Thyroid gland (tissue), 4 donors: ENCODE measurements around the gene C1QTNF12. TPM values are rescaled to one million over a fixed set of nuclear protein-coding genes. Genes with fewer than 3 reads are reported as not detected.

ENCODE experiments used
- DNase-seq, 2 donors: peaks; one replicate each; pipeline ENCODE4 v3.0.0-alpha.2; 2019
- H3K27ac ChIP-seq, 3 donors: fragments of 200-600 bp; sonication (generic); 1 replicate in 2 of 3; 2 replicates in 1 of 3; pipeline ENCODE4 v1.5.1; 2016 to 2019; ENCODE audit warnings: mild to moderate bottlenecking in 1 of 3, moderate library complexity in 1 of 3
- H3K27me3 ChIP-seq: fragments of 200-600 bp; sonication (generic); one replicate; pipeline ENCODE4 v1.5.1; 2019
- H3K36me3 ChIP-seq, 2 donors: fragments of 200-600 bp; sonication (generic); one replicate each; pipeline ENCODE4 v1.5.1; 2016 to 2019
- H3K4me1 ChIP-seq, 2 donors: fragments of 200-600 bp; sonication (generic); one replicate each; pipeline ENCODE4 v1.5.1; 2017 to 2019
- H3K4me3 ChIP-seq, 3 donors: fragments of 200-600 bp; sonication (generic); replicated peaks in 1 of 3; 1 replicate in 2 of 3; 2 replicates in 1 of 3; pipeline ENCODE4 v1.5.1; 2016; ENCODE audit warnings: mild to moderate bottlenecking in 1 of 3
- H3K9me3 ChIP-seq: fragments of 200-600 bp; sonication (generic); one replicate; pipeline ENCODE4 v1.5.1; 2017
- POLR2A ChIP-seq, 2 donors: fragments of 450-650 bp; IDR thresholded peaks; one replicate each; pipeline ENCODE4 v1.6.1; 2017; ENCODE audit warnings: antibody characterized with exemption in 2 of 2, mild to moderate bottlenecking in 2 of 2, moderate library complexity in 1 of 2
- WGBS, 2 donors: methylation state at CpG; one replicate each; pipeline ENCODE4 v1.1.5; 2017; 5-methylcytosine and 5-hydroxymethylcytosine counted together
- intact Hi-C: fragments of 100-400 bp; cut with DNase I; formaldehyde crosslinking; loops from one replicate; pipeline ENCODE4 v1.15.1; 2023
- total RNA-seq, 4 donors: library from RNA; depleted of rRNA; stranded (reverse); fragments of >200 nt; gene quantifications; one replicate each; pipeline ENCODE4 v1.2.3, GENCODE V29; 2016
- TF ChIP-seq, protein P1 (sequence below), 6 experiments: fragments of 200-600 bp in 3 of 6; fragments of 450-650 bp in 3 of 6; sonication (generic) in 3 of 6; IDR thresholded peaks; one replicate each; pipeline ENCODE4 v1.5.1; 2016 to 2019; ENCODE audit warnings: antibody characterized with exemption in 6 of 6, mild to moderate bottlenecking in 2 of 6, inconsistent platforms in 1 of 6, moderate library complexity in 1 of 6

Gene C1QTNF12
- total RNA-seq, 4 donors from 2014 or later, result 0.83 TPM; not detected in 3

GRCh38 chr1:1226566-1227362 lies 19.8 kb downstream of the C1QTNF12 start:
- intact Hi-C loops, result no loop called here
- Histone ChIP-seq H3K4me1 (peaks cover 12 to 18% of the 10 kb centered on the region in 2 donors), H3K4me3 (no peak overlapping the region), H3K27ac (no peak overlapping the region), H3K27me3 (no peaks in the 10 kb centered on the region), H3K36me3 (peaks cover 38 to 44% of the 10 kb centered on the region in 2 donors), H3K9me3 (no peaks in the 10 kb centered on the region)
- 96 to 97% methylated on average over 14 to 38 of the region's 44 CpGs for WGBS, 2 donors
- TF ChIP-seq POLR2A (IDR thresholded peaks at IDR 0.05), result no peak
- TF ChIP-seq, protein P1, sequence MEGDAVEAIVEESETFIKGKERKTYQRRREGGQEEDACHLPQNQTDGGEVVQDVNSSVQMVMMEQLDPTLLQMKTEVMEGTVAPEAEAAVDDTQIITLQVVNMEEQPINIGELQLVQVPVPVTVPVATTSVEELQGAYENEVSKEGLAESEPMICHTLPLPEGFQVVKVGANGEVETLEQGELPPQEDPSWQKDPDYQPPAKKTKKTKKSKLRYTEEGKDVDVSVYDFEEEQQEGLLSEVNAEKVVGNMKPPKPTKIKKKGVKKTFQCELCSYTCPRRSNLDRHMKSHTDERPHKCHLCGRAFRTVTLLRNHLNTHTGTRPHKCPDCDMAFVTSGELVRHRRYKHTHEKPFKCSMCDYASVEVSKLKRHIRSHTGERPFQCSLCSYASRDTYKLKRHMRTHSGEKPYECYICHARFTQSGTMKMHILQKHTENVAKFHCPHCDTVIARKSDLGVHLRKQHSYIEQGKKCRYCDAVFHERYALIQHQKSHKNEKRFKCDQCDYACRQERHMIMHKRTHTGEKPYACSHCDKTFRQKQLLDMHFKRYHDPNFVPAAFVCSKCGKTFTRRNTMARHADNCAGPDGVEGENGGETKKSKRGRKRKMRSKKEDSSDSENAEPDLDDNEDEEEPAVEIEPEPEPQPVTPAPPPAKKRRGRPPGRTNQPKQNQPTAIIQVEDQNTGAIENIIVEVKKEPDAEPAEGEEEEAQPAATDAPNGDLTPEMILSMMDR (IDR thresholded peaks at IDR 0.05), result no peak
- no peak for DNase-seq

DNA sequence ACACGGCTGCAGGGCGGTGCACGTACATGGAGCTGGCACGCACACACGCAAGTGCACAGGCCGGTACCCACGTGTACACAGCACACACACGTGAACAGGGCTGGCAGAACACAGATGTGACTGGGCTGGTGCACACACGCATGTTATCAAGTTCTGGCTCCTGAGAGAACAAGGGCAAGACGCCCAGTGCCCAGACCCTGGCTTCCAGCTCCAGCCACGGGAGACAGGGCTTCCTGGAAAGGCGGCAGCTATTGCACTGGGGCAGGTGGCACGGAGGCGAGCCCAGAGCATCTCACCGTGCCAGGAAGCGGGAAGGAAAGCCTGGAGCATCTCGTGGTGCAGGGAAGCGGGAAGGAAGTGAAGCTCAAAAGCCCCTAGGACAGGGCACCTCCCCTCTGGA lies 20.6 kb downstream of the C1QTNF12 start:
- H3K9me3 ChIP-seq, result no peaks in the 10 kb centered on the region
- intact Hi-C loops, result no loop called here
- 94% methylated on average over 13 to 18 of the region's 18 CpGs for WGBS, 2 donors
- peaks cover 46 to 52% of the 10 kb centered on the region in 2 donors for H3K36me3 ChIP-seq
- H3K27ac ChIP-seq, result no peak overlapping the region
- no peak for TF ChIP-seq POLR2A (IDR thresholded peaks at IDR 0.05)
- TF ChIP-seq, protein P1 (IDR thresholded peaks at IDR 0.05), result no peak
- no peak overlapping the region for H3K4me3 ChIP-seq
- H3K4me1 ChIP-seq, result peaks cover 12 to 18% of the 10 kb centered on the region in 2 donors
- DNase-seq, result no peak
- no peaks in the 10 kb centered on the region for H3K27me3 ChIP-seq

DNA sequence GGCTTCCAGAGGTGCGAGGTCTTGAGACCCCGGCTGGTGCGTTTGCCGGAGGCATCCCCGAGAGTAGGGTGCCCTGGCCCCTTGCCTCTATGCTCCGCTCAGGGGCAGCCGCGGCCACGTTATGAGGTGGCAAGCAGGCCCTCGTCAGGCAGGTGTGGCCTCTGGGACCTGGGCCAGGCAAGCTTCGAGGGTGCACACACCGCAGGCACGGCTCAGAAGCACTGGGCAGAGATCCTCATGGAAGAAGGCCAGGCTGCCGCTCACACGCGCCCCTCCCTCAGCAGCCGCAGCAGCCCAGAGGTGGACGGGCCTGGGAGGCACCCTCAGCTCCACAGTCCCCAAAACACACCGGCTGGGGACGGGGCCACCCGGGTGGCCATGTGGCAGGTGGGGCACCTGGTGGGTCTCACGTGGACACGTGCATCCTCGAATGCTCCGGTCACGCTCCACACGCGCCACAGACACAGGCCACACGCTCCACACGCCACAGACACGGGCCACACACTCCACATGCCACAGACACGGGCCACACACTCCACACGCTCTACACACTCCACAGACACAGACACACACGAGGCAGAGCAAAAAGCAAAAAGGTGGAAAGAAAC lies 21.2 kb downstream of the C1QTNF12 start:
- peaks cover 8 to 13% of the 10 kb centered on the region in 2 donors for H3K4me1 ChIP-seq
- WGBS, 2 donors, result 85 to 98% methylated on average over 14 to 31 of the region's 34 CpGs
- DNase-seq, result peak; percentile 47 to 50
- no peaks in the 10 kb centered on the region for H3K9me3 ChIP-seq
- no peaks in the 10 kb centered on the region for H3K27me3 ChIP-seq
- H3K4me3 ChIP-seq, result no peak overlapping the region
- intact Hi-C loops, result no loop called here
- TF ChIP-seq POLR2A (IDR thresholded peaks at IDR 0.05), result no peak
- TF ChIP-seq, protein P1 (IDR thresholded peaks at IDR 0.05), result no peak
- H3K36me3 ChIP-seq, result peaks cover 46 to 58% of the 10 kb centered on the region in 2 donors
- no peak overlapping the region for H3K27ac ChIP-seq

DNA sequence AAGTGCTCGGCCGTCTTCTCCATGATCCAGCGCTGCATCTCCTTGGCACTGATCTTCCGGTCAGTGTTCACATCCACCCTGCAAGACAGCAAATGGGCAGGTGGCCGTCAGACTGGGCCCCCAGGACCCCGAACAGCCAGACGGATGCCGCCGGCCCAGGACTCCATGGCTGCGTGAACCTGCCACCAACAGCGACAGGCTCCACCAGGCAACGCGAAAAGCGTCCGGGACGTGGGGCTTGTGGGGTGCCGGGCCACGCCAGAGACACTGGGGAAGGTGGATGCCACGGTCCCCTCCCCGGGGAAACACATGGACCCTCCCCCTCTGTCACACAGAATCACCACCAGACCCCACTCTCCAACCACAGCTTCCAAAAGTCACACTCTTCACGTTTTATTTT lies 22.6 kb downstream of the C1QTNF12 start:
- peaks cover 45 to 62% of the 10 kb centered on the region in 2 donors for H3K36me3 ChIP-seq
- H3K9me3 ChIP-seq, result no peaks in the 10 kb centered on the region
- DNase-seq, result no peak
- intact Hi-C loops, result no loop called here
- H3K4me1 ChIP-seq, result no peaks in the 10 kb centered on the region
- no peaks in the 10 kb centered on the region for H3K27me3 ChIP-seq
- TF ChIP-seq, protein P1 (IDR thresholded peaks at IDR 0.05), result no peak
- TF ChIP-seq POLR2A (IDR thresholded peaks at IDR 0.05), result no peak
- H3K27ac ChIP-seq, result no peak overlapping the region
- H3K4me3 ChIP-seq, result no peak overlapping the region
- 94% methylated on average over 6 to 18 of the region's 21 CpGs for WGBS, 2 donors

GRCh38 chr1:1223321-1223720 lies 23.2 kb downstream of the C1QTNF12 start:
- Histone ChIP-seq H3K36me3 (peaks cover 44 to 62% of the 10 kb centered on the region in 2 donors), H3K27ac (no peak overlapping the region), H3K9me3 (no peaks in the 10 kb centered on the region), H3K27me3 (no peaks in the 10 kb centered on the region), H3K4me3 (no peak overlapping the region), H3K4me1 (no peaks in the 10 kb centered on the region)
- no peak for TF ChIP-seq POLR2A (IDR thresholded peaks at IDR 0.05)
- TF ChIP-seq, protein P1 (IDR thresholded peaks at IDR 0.05), result no peak
- no peak for DNase-seq
- intact Hi-C loops, result no loop called here
- WGBS, 2 donors, result 95 to 96% methylated on average over 15 of the region's 15 CpGs
